HepG2 (cell line): ENCODE measurements around the gene APBB1. TPM values are rescaled to one million over a fixed set of nuclear protein-coding genes. Genes with fewer than 3 reads are reported as not detected.

Experiments
- ATAC-seq: fragments of 200-7000 bp; cut with Tn5 transposase; 3 replicates; pipeline ENCODE4 v1.9.1; 2020; ENCODE audit warnings: mild to moderate bottlenecking, moderate library complexity
- BruUV-seq: library from RNA; stranded (reverse); fragments of 400-500 nt; replicated peaks from 2 replicates; lab custom pipeline; 2021; lab: Mats Ljungman, UMichigan
- CTCF ChIA-PET: fragments of 300-600 bp; formaldehyde crosslinking; extraction: SDS; loops from one replicate; lab custom pipeline; 2021; ENCODE audit warnings: low total read pairs, inconsistent platforms, low intra/inter-chr PET ratio; lab: Yijun Ruan, JAX
- POLR2A ChIA-PET: fragments of 350-600 bp; sonication (Branson Sonifier 250); formaldehyde crosslinking; loops from one replicate; lab custom pipeline; 2020; ENCODE audit warnings: antibody characterized with exemption, inconsistent platforms; lab: Yijun Ruan, JAX
- DNase-seq: peaks from one replicate; pipeline ENCODE4 v3.0.0-alpha.2; 2015; ENCODE audit warnings: low spot score
- FAIRE-seq: peaks from 3 replicates; lab custom pipeline; 2011; peaks lifted over from hg19 to GRCh38; lab: Jason Lieb, UNC
- H2AFZ ChIP-seq: one replicate; pipeline ENCODE4 v1.6.1; 2011; ENCODE audit warnings: low read length, inconsistent platforms
- H3K27ac ChIP-seq: fragments of 300-600 bp; 3 replicates; pipeline ENCODE4 v1.8.0; 2011; ENCODE audit warnings: mixed run types, mild to moderate bottlenecking, mixed read lengths, low read length, inconsistent platforms; ENCODE audit not compliant: insufficient read depth; ENCODE audit errors: extremely low read length
- H3K27me3 ChIP-seq, 2 experiments: fragments of 200-600 bp in 1 of 2; 2 replicates in 1 of 2; 3 replicates in 1 of 2; pipeline versions ENCODE4 v1.6.0 to v1.8.0; 2011; ENCODE audit warnings: low read length in 2 of 2, mild to moderate bottlenecking in 2 of 2, moderate library complexity in 2 of 2, inconsistent platforms in 1 of 2; ENCODE audit not compliant: insufficient read depth in 2 of 2, control insufficient read depth in 1 of 2
- H3K36me3 ChIP-seq, 2 experiments: fragments of 200-600 bp in 1 of 2; replicated peaks in 1 of 2; 2 replicates in 1 of 2; 3 replicates in 1 of 2; pipeline versions ENCODE4 v1.5.1 to v1.8.0; 2011; ENCODE audit warnings: low read length in 2 of 2, inconsistent platforms in 1 of 2; ENCODE audit not compliant: insufficient read depth in 2 of 2, control insufficient read depth in 1 of 2
- H3K4me1 ChIP-seq: 2 replicates; pipeline ENCODE4 v1.5.1; 2012; ENCODE audit warnings: low read length, inconsistent platforms; ENCODE audit not compliant: insufficient read depth
- H3K4me2 ChIP-seq: 2 replicates; pipeline ENCODE4 v1.6.0; 2011; ENCODE audit warnings: low read depth, low read length, inconsistent platforms
- H3K4me3 ChIP-seq, 3 experiments: fragments of 200-600 bp in 1 of 3; sonication (generic), shearing (Covaris generic) in 1 of 3; replicated peaks in 1 of 3; 2 replicates each; pipeline ENCODE4 v1.5.1; 2011 to 2016; ENCODE audit warnings: low read length in 3 of 3, inconsistent platforms in 2 of 3, low read depth in 2 of 3, mild to moderate bottlenecking in 2 of 3, control low read depth in 1 of 3, mixed read lengths in 1 of 3; ENCODE audit not compliant: insufficient read depth in 1 of 3
- H3K79me2 ChIP-seq: one replicate; pipeline ENCODE4 v1.6.1; 2011; ENCODE audit warnings: low read length, inconsistent platforms; ENCODE audit not compliant: insufficient read depth
- H3K9ac ChIP-seq: 2 replicates; pipeline ENCODE4 v1.6.0; 2011; ENCODE audit warnings: mild to moderate bottlenecking, low read depth, low read length, inconsistent platforms; ENCODE audit not compliant: insufficient read depth
- H3K9me3 ChIP-seq: 2 replicates; pipeline ENCODE4 v1.5.1; 2012; ENCODE audit warnings: mild to moderate bottlenecking, low read length
- H4K20me1 ChIP-seq: 2 replicates; pipeline ENCODE4 v1.6.0; 2011; ENCODE audit warnings: inconsistent platforms, mild to moderate bottlenecking, low read length, moderate library complexity; ENCODE audit not compliant: insufficient read depth
- BCL6 ChIP-seq: IDR thresholded peaks from 2 replicates; pipeline ENCODE4 v1.6.1; 2016; ENCODE audit warnings: missing genetic modification reagents, missing compliant biosample characterization
- FOXJ3 ChIP-seq: sonication (generic); formaldehyde crosslinking; IDR thresholded peaks from 2 replicates; pipeline ENCODE4 v1.4.0; 2020; ENCODE audit warnings: missing genetic modification reagents, mild to moderate bottlenecking, borderline replicate concordance
- JARID2 ChIP-seq: sonication (generic); formaldehyde crosslinking; IDR thresholded peaks from 2 replicates; pipeline ENCODE4 v1.8.1; 2023; ENCODE audit warnings: missing genetic modification reagents, inconsistent platforms; ENCODE audit not compliant: insufficient replicate concordance
- KAT7 ChIP-seq: IDR thresholded peaks from 2 replicates; pipeline ENCODE4 v1.6.1; 2018; ENCODE audit warnings: borderline replicate concordance, missing compliant biosample characterization
- LCORL ChIP-seq, 2 experiments: fragments of 450-650 bp in 1 of 2; sonication (generic) in 1 of 2; formaldehyde crosslinking in 1 of 2; IDR thresholded peaks; 2 replicates each; pipeline versions ENCODE4 v1.5.0 to v1.6.1; 2017 to 2020; ENCODE audit warnings: antibody characterized with exemption in 1 of 2, missing genetic modification reagents in 1 of 2
- MED13 ChIP-seq: sonication (generic); formaldehyde crosslinking; IDR thresholded peaks from 2 replicates; pipeline ENCODE4 v1.5.0; 2020; ENCODE audit warnings: missing genetic modification reagents
- MED8 ChIP-seq: sonication (generic); formaldehyde crosslinking; IDR thresholded peaks from 2 replicates; pipeline ENCODE4 v1.8.1; 2023; ENCODE audit warnings: mild to moderate bottlenecking, missing genetic modification reagents; ENCODE audit not compliant: insufficient replicate concordance
- MTA3 ChIP-seq: sonication (generic); formaldehyde crosslinking; IDR thresholded peaks from 2 replicates; pipeline ENCODE4 v1.4.0; 2020; ENCODE audit warnings: missing genetic modification reagents
- NCOA5 ChIP-seq: sonication (generic); formaldehyde crosslinking; IDR thresholded peaks from 2 replicates; pipeline ENCODE4 v1.4.0; 2020; ENCODE audit warnings: missing genetic modification reagents
- NR3C1 ChIP-seq: sonication (generic); formaldehyde crosslinking; IDR thresholded peaks from 2 replicates; pipeline ENCODE4 v1.4.0; 2020; ENCODE audit warnings: missing genetic modification reagents
- SAP130 ChIP-seq: IDR thresholded peaks from 2 replicates; pipeline ENCODE4 v1.6.1; 2016; ENCODE audit warnings: low read depth
- SOX6 ChIP-seq, 2 experiments: fragments of 450-650 bp in 1 of 2; sonication (generic) in 1 of 2; formaldehyde crosslinking in 1 of 2; IDR thresholded peaks; 2 replicates each; pipeline versions ENCODE4 v1.4.0 to v1.6.1; 2017 to 2020; ENCODE audit warnings: antibody characterized with exemption in 1 of 2, mild to moderate bottlenecking in 1 of 2, missing genetic modification reagents in 1 of 2
- SYNCRIP ChIP-seq: fragments of 200-400 bp; formaldehyde crosslinking; IDR thresholded peaks from 2 replicates; pipeline ENCODE4 v1.6.1; 2018; ENCODE audit warnings: mild to moderate bottlenecking, low read depth, low read length; ENCODE audit not compliant: insufficient read depth
- ZNF431 ChIP-seq: sonication (generic); formaldehyde crosslinking; IDR thresholded peaks from 2 replicates; pipeline ENCODE4 v1.9.0; 2022; ENCODE audit warnings: missing genetic modification reagents, low read depth, mild to moderate bottlenecking, borderline replicate concordance
- ZNF572 ChIP-seq: sonication (generic); formaldehyde crosslinking; IDR thresholded peaks from 2 replicates; pipeline ENCODE4 v1.5.1; 2020; ENCODE audit warnings: mild to moderate bottlenecking, missing genetic modification reagents
- ZNF652 ChIP-seq: IDR thresholded peaks from 2 replicates; pipeline ENCODE4 v1.6.1; 2016; ENCODE audit warnings: low read depth, borderline replicate concordance
- ZNF775 ChIP-seq: sonication (generic); formaldehyde crosslinking; IDR thresholded peaks from 2 replicates; pipeline ENCODE4 v1.4.0; 2020; ENCODE audit warnings: missing genetic modification reagents, mild to moderate bottlenecking, moderate library complexity, borderline replicate concordance
- WGBS: methylation state at CpG from one replicate; pipeline ENCODE4 v1.1.6; 2017; ENCODE audit warnings: low lambda C conversion rate; 5-methylcytosine and 5-hydroxymethylcytosine counted together
- in situ Hi-C: cut with HindIII; loops from 2 replicates; pipeline ENCODE4 v1.10.0; 2017; ENCODE audit warnings: low pct_unique_long_range_greater_than_20kb; ENCODE audit not compliant: extremely low pct_ligation_motif_present
- intact Hi-C: fragments of 100-400 bp; cut with micrococcal nuclease; formaldehyde crosslinking; loops from one replicate; pipeline ENCODE4 v1.10.0; 2022; ENCODE audit not compliant: unreplicated experiment
- polyA plus RNA-seq, 8 experiments: library from polyadenylated mRNA; depleted of rRNA in 3 of 8; stranded (reverse) in 7 of 8; unstranded in 1 of 8; fragments of >200 nt; fragmentation: Illumina TruSeq in 4 of 8; extraction: Trizol in 4 of 8; gene quantifications; 2 replicates each; pipeline versions ENCODE4 v1.2.1 to v1.2.3, GENCODE V29; 2011 to 2016; ENCODE audit warnings: low read depth in 4 of 8, missing spikeins in 1 of 8, mixed read lengths in 1 of 8; ENCODE audit not compliant: insufficient read depth in 1 of 8
- total RNA-seq, 5 experiments: library from RNA; depleted of rRNA; stranded (reverse); fragments of >200 nt; fragmentation: Illumina TruSeq; extraction: Trizol; gene quantifications; 2 replicates each; pipeline ENCODE4 v1.2.3, GENCODE V29; 2016; ENCODE audit warnings: low read depth in 1 of 5
- TF ChIP-seq, protein P1 (sequence below): sonication (generic); formaldehyde crosslinking; IDR thresholded peaks from 2 replicates; pipeline ENCODE4 v1.5.0; 2020; ENCODE audit warnings: missing genetic modification reagents, mild to moderate bottlenecking, borderline replicate concordance
- TF ChIP-seq, protein P2 (sequence below): sonication (generic); formaldehyde crosslinking; IDR thresholded peaks from 2 replicates; pipeline ENCODE4; 2020; ENCODE audit warnings: missing genetic modification reagents, mild to moderate bottlenecking, borderline replicate concordance
- TF ChIP-seq, protein P3 (sequence below): IDR thresholded peaks from 2 replicates; pipeline ENCODE4 v1.6.1; 2016

APBB1 gene
- total and polyA plus RNA-seq, 2 of the 13 experiments (the other 11 are each of a cell fraction or from before 2014, with no cell fraction given): 1.7 to 3.5 TPM

DNA sequence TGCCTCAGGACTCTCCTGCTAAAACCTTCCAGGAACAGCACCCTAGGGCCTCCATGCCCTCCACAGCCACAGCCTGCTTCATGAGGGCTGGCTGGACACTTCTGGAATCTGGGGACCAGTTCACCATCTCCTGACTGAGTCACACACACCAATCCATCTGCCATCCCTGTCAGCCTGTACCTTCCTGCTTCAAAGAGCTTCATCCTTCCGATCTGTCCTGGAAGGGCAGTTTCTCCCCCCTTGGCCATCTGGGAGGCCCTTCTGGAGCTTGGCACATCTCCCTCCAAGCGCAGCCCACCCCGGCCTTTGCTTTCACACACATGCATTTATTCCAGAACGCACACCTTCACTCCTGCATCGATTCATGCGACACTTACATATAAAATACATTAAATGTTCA, 13.0 kb downstream of the APBB1 start:
- TF ChIP-seq SAP130 (CRISPR knock-in tag) (no peak), ZNF775 (CRISPR knock-in tag) (no peak), KAT7 (CRISPR knock-in tag) (no peak), MED13 (CRISPR knock-in tag) (no peak), NCOA5 (CRISPR knock-in tag) (no peak), MTA3 (CRISPR knock-in tag) (no peak), ZNF431 (CRISPR knock-in tag) (no peak), FOXJ3 (CRISPR knock-in tag) (no peak), ZNF572 (no peak), JARID2 (CRISPR knock-in tag) (no peak), ZNF652 (CRISPR knock-in tag) (no peak), MED8 (CRISPR knock-in tag) (no peak), SYNCRIP (no peak), SOX6 (IDR thresholded peaks at IDR 0.05) (no peak), SOX6 (CRISPR knock-in tag; IDR thresholded peaks at IDR 0.05) (no peak), BCL6 (CRISPR knock-in tag) (no peak), NR3C1 (CRISPR knock-in tag) (no peak), LCORL (IDR thresholded peaks at IDR 0.05) (no peak), LCORL (CRISPR knock-in tag; IDR thresholded peaks at IDR 0.05) (no peak)
- TF ChIP-seq, protein P1, sequence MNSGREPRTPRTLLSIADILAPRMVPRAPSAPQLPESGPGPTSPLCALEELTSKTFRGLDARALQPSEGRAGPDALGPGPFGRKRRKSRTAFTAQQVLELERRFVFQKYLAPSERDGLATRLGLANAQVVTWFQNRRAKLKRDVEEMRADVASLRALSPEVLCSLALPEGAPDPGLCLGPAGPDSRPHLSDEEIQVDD (CRISPR knock-in tag): no peak
- TF ChIP-seq, protein P2, sequence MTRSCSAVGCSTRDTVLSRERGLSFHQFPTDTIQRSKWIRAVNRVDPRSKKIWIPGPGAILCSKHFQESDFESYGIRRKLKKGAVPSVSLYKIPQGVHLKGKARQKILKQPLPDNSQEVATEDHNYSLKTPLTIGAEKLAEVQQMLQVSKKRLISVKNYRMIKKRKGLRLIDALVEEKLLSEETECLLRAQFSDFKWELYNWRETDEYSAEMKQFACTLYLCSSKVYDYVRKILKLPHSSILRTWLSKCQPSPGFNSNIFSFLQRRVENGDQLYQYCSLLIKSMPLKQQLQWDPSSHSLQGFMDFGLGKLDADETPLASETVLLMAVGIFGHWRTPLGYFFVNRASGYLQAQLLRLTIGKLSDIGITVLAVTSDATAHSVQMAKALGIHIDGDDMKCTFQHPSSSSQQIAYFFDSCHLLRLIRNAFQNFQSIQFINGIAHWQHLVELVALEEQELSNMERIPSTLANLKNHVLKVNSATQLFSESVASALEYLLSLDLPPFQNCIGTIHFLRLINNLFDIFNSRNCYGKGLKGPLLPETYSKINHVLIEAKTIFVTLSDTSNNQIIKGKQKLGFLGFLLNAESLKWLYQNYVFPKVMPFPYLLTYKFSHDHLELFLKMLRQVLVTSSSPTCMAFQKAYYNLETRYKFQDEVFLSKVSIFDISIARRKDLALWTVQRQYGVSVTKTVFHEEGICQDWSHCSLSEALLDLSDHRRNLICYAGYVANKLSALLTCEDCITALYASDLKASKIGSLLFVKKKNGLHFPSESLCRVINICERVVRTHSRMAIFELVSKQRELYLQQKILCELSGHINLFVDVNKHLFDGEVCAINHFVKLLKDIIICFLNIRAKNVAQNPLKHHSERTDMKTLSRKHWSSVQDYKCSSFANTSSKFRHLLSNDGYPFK (CRISPR knock-in tag): no peak
- TF ChIP-seq, protein P3, sequence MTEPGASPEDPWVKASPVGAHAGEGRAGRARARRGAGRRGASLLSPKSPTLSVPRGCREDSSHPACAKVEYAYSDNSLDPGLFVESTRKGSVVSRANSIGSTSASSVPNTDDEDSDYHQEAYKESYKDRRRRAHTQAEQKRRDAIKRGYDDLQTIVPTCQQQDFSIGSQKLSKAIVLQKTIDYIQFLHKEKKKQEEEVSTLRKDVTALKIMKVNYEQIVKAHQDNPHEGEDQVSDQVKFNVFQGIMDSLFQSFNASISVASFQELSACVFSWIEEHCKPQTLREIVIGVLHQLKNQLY (CRISPR knock-in tag): no peak
- POLR2A ChIA-PET: interaction anchor here (2.2 kb wide), 1 partner anchor 13 kb away, joined by 4 read pairs; the partner anchor contains the start of gene APBB1
- peaks cover 0 to 5% of the 10 kb centered on the region in 2 experiments; a peak in 1 of 5 replicates for H3K27me3 ChIP-seq
- no peaks in the 10 kb centered on the region for H3K79me2 ChIP-seq
- FAIRE-seq (no peak), DNase-seq (no peak), ATAC-seq (no peak)
- intact Hi-C loops: no loop called here
- no peaks in the 10 kb centered on the region for H3K36me3 ChIP-seq
- CTCF ChIA-PET: no interaction called here
- no peak overlapping the region for H3K4me3 ChIP-seq
- no peak overlapping the region for H3K9ac ChIP-seq
- no peaks in the 10 kb centered on the region for H3K9me3 ChIP-seq
- BruUV-seq: no TSS peak
- WGBS: 77% methylated on average over 5 of the region's 6 CpGs
- in situ Hi-C loops: no loop called here
- H4K20me1 ChIP-seq: no peaks in the 10 kb centered on the region
- peaks cover 27% of the 10 kb centered on the region for H3K4me1 ChIP-seq
- no peak overlapping the region for H3K27ac ChIP-seq
- H2AFZ ChIP-seq: no peak overlapping the region
- H3K4me2 ChIP-seq: no peak overlapping the region
